Measurements from ENCODE around the gene TIGD6.

GRCh38 chr5:150000256-150000989 lies at the start of gene TIGD6, which contains the start of gene HMGXB3:
- TF ChIP-seq CTCF (conservative IDR thresholded peaks at IDR 0.05; ENCODE audit: low read depth, low read length) (no peak), MXI1 (IDR thresholded peaks at IDR 0.05; ENCODE audit: borderline replicate concordance, low read depth, low read length) (0 out of 2 replicates have a peak, but pooled peaks have one; percentile 64), RFX5 (IDR thresholded peaks at IDR 0.05; ENCODE audit: low read depth, low read length) (no peak), FOS (IDR thresholded peaks at IDR 0.05; ENCODE audit: low read depth, low read length) (no peak), POLR2A (IDR thresholded peaks at IDR 0.05; ENCODE audit: low read depth, low read length) (peak; percentile 92), USF2 (IDR thresholded peaks at IDR 0.05; ENCODE audit: low read depth, low read length) (peak; percentile 95), RCOR1 (IDR thresholded peaks at IDR 0.05; ENCODE audit: insufficient replicate concordance, low read length) (no peak), CEBPB (IDR thresholded peaks at IDR 0.05; ENCODE audit: low read depth, low read length) (peak; percentile 43; the same call in 1 of the 2 replicates), MAFK (IDR thresholded peaks at IDR 0.05; ENCODE audit: low read depth, low read length) (no peak), ELK1 (IDR thresholded peaks at IDR 0.05; ENCODE audit: borderline replicate concordance, low read depth, low read length) (no peak), MAZ (IDR thresholded peaks at IDR 0.05; ENCODE audit: borderline replicate concordance, low read depth, low read length) (peak; percentile 53; the same call in 1 of the 2 replicates), RAD21 (IDR thresholded peaks at IDR 0.05; ENCODE audit: low read length) (no peak; the same call in 1 of the 2 replicates)
